Mucosa of descending colon (tissue), 3 donors: ENCODE results near the gene ATF7. TPM values are rescaled to one million over a fixed set of nuclear protein-coding genes. Genes with fewer than 3 reads are reported as not detected.
"Not testable (repeated sequence)": the region's sequence is repeated elsewhere in the genome, so short reads cannot be mapped to it uniquely, and the experiment has no call there.

ENCODE experiments used
- ATAC-seq: fragments of 200-7000 bp; cut with Tn5 transposase; one replicate; pipeline ENCODE4 v1.9.1; 2020; ENCODE audit warnings: mild to moderate bottlenecking, moderate library complexity
- DNase-seq, 3 donors: peaks; one replicate each; pipeline ENCODE4 v3.0.0-alpha.2; 2020
- H3K36me3 ChIP-seq: fragments of 200-600 bp; one replicate; pipeline ENCODE4 v1.8.0; 2021; ENCODE audit warnings: low read depth, mild to moderate bottlenecking
- H3K4me1 ChIP-seq: fragments of 200-600 bp; one replicate; pipeline ENCODE4 v1.8.0; 2021; ENCODE audit warnings: low read depth, mild to moderate bottlenecking
- H3K4me3 ChIP-seq: fragments of 200-600 bp; one replicate; pipeline ENCODE4 v1.8.0; 2021; ENCODE audit warnings: mild to moderate bottlenecking
- H3K9me3 ChIP-seq: fragments of 200-600 bp; one replicate; pipeline ENCODE4 v1.8.0; 2021; ENCODE audit warnings: mild to moderate bottlenecking
- intact Hi-C, 2 donors: fragments of 100-400 bp; cut with DNase I in 1 of 2; cut with micrococcal nuclease in 1 of 2; formaldehyde crosslinking; loops; one replicate each; pipeline versions ENCODE4 v1.11.0 to v1.11.1; 2022; cut with DNase I, micrococcal nuclease
- total RNA-seq, 3 donors: library from RNA; stranded (reverse); fragmentation: NEBNext Ultra II Directional in 2 of 3; extraction: Animal tissue kit (Norgen Biotek cat#: 25700) in 2 of 3; gene quantifications; one replicate each; pipeline versions ENCODE4 v1.2.1 to v1.2.4, GENCODE V29; 2021 to 2023
- TF ChIP-seq, protein P1 (sequence below): fragments of 200-600 bp; IDR thresholded peaks from one replicate; pipeline ENCODE4 v1.8.0; 2022; ENCODE audit warnings: antibody characterized with exemption, mild to moderate bottlenecking
- donor health status: DM: no; HTN: no; CAD: no; lungs with moderate emphysema.
- donor health status: DM: no; HTN: no; CAD: no.
- donor health status: DM: no; HTN: yes; CAD: no.

The ATF7 gene
- total RNA-seq, 3 donors from 2014 or later, result 35.6 to 50.9 (median 42.8) TPM

DNA sequence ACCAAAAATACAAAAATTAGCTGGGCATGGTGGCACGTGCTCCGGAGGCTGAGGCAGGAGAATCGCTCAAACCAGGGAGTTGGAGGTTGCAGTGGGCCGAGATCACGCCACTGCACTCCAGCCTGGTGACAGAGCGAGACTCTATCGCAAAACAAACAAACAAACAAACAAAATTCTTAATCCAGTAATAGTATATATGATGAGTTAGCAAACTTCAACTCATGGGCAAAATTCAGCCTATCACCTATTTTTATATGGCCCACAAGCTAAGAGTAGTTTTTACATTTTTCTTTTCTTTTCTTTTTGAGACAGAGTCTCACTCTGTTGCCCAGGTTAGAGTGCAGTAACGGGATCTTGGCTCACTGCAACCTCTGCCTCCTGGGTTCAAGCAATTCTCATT is 14.9 kb downstream of the ATF7 start:
- no peak overlapping the region for H3K4me3 ChIP-seq
- no peak for DNase-seq
- no peaks in the 10 kb centered on the region for H3K9me3 ChIP-seq
- TF ChIP-seq, protein P1, sequence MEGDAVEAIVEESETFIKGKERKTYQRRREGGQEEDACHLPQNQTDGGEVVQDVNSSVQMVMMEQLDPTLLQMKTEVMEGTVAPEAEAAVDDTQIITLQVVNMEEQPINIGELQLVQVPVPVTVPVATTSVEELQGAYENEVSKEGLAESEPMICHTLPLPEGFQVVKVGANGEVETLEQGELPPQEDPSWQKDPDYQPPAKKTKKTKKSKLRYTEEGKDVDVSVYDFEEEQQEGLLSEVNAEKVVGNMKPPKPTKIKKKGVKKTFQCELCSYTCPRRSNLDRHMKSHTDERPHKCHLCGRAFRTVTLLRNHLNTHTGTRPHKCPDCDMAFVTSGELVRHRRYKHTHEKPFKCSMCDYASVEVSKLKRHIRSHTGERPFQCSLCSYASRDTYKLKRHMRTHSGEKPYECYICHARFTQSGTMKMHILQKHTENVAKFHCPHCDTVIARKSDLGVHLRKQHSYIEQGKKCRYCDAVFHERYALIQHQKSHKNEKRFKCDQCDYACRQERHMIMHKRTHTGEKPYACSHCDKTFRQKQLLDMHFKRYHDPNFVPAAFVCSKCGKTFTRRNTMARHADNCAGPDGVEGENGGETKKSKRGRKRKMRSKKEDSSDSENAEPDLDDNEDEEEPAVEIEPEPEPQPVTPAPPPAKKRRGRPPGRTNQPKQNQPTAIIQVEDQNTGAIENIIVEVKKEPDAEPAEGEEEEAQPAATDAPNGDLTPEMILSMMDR, result no peak
- H3K36me3 ChIP-seq, result no peaks in the 10 kb centered on the region
- no peak for ATAC-seq
- intact Hi-C loops, result no loop called here
- H3K4me1 ChIP-seq, result no peaks in the 10 kb centered on the region

- H3K4me3 ChIP-seq, H3K9me3 ChIP-seq, DNase-seq, H3K4me1 ChIP-seq, ATAC-seq, H3K36me3 ChIP-seq, intact Hi-C loops: not testable (repeated sequence)
These were observed 19.5 kb downstream of the ATF7 start for GRCh38 chr12:53606688-53607087.

DNA sequence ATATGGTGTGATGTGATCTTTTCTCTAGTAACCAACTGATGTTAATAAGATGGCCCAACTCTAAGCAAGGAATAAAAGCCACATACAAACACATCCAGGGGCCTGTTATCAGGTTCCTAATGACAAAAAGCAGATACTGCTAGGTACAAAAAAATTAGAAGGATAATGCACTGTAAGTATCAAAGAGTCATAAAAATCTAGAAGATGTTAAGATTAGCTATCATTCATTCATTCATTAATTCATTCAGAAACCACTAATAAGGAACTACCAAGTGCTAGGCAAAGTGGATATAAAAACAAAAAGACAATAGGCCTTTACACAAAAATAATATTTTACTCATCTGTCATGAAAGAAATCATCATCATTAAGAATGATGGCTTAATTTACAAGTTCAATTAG is 21.6 kb downstream of the ATF7 start:
- no peaks in the 10 kb centered on the region for H3K4me1 ChIP-seq
- TF ChIP-seq, protein P1, result no peak
- intact Hi-C loops, result no loop called here
- no peak for ATAC-seq
- H3K36me3 ChIP-seq, result no peaks in the 10 kb centered on the region
- H3K4me3 ChIP-seq, result no peak overlapping the region
- DNase-seq, result no peak
- H3K9me3 ChIP-seq, result no peaks in the 10 kb centered on the region

- no peak for ATAC-seq
- TF ChIP-seq, protein P1, result no peak
- intact Hi-C loops, result no loop called here
- DNase-seq, result no peak
- Histone ChIP-seq H3K4me1 (no peaks in the 10 kb centered on the region), H3K9me3 (no peaks in the 10 kb centered on the region), H3K36me3 (no peaks in the 10 kb centered on the region), H3K4me3 (no peak overlapping the region)
These were observed 22.4 kb downstream of the ATF7 start for GRCh38 chr12:53603804-53604203.

DNA sequence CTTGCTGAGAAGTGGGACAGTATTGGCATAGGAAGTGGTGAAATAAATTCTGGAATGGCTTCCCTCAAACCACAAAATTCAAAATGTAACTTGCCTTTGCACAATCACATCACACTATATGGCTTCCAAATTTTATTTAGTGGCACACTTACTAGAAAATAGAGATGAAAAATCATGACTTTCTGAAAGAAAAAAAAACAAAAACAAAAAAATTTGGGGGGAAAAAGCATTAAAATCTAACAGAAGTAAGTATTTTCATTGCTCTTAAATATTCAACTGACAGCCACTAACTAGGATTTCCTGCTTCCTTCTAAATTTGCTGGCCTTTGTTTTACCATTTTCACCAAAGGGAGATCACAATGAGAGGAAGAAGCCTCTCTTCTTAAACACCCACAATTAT is 23.0 kb downstream of the ATF7 start:
- no peak for ATAC-seq
- no peak overlapping the region for H3K4me3 ChIP-seq
- TF ChIP-seq, protein P1, result no peak
- intact Hi-C loops, result no loop called here
- no peaks in the 10 kb centered on the region for H3K4me1 ChIP-seq
- no peaks in the 10 kb centered on the region for H3K9me3 ChIP-seq
- DNase-seq, result no peak
- H3K36me3 ChIP-seq, result no peaks in the 10 kb centered on the region

DNA sequence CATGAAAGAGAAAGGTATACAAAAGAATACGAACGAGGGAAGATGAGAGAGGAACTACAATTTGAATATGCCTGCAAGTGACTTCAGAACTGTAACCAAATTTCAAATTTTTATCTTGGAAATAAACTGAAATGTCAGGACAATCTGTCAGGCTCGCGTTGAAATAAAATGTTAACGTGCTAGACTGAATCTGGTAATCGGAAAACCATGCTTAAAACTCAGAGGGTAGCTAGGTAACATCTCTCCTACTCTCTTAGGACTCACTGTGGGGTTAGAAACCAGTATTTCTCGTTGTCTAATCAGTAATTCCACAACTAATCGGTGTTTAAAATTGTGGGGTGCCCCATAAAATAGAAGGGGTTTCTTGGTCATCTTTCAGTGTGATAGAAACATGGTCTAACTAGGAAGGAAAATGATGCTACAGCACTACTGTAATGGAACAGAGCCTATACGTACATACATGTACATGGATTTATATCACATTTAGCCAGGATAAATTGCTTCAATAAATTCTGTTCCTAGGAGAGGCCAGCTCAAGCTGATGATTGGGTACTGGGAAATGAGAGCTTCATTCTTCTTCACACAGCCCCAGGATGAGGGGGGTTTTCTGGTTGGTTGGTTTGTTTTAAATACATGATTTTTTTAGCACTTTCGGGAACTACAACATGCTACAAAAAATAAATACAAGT is 23.9 kb downstream of the ATF7 start:
- H3K9me3 ChIP-seq, result no peaks in the 10 kb centered on the region
- no peak for DNase-seq
- ATAC-seq, result no peak
- H3K4me3 ChIP-seq, result no peak overlapping the region
- H3K36me3 ChIP-seq, result no peaks in the 10 kb centered on the region
- intact Hi-C loops, result no loop called here
- TF ChIP-seq, protein P1, result no peak
- H3K4me1 ChIP-seq, result no peaks in the 10 kb centered on the region
